GM04504 (cell line): ENCODE data around the gene PAXX.
"Not testable (repeated sequence)": the region's sequence is repeated elsewhere in the genome, so short reads cannot be mapped to it uniquely, and the experiment has no call there.

Source experiments
- DNase-seq: peaks from one replicate; pipeline ENCODE4 v3.0.0-alpha.2; 2012; ENCODE audit warnings: low read depth

The PAXX gene

GRCh38 chr9:137019891-137020683 is 27.9 kb downstream of the PAXX start:
- no peak for DNase-seq

- no peak for DNase-seq
Observed at GRCh38 chr9:137020771-137021567, 28.7 kb downstream of the PAXX start.

GRCh38 chr9:137021568-137021978 is 29.4 kb downstream of the PAXX start:
- DNase-seq: no peak

- DNase-seq: no peak
Observed at GRCh38 chr9:137021979-137022661, 29.9 kb downstream of the PAXX start.

- no peak for DNase-seq
Observed at GRCh38 chr9:137022662-137023008, 30.4 kb downstream of the PAXX start.

- DNase-seq: no peak
Observed at GRCh38 chr9:137023157-137023556, 30.9 kb downstream of the PAXX start.

GRCh38 chr9:137023583-137023991 is 31.4 kb downstream of the PAXX start:
- no peak for DNase-seq

- DNase-seq: no peak
Observed at GRCh38 chr9:137025517-137025966, 33.3 kb downstream of the PAXX start.

GRCh38 chr9:137026384-137026783 is 34.2 kb downstream of the PAXX start:
- no peak for DNase-seq

GRCh38 chr9:137026828-137027227 is 34.6 kb downstream of the PAXX start:
- DNase-seq: no peak

- DNase-seq: no peak
Observed at GRCh38 chr9:137027369-137028262, 35.4 kb downstream of the PAXX start, which contains the start of gene ABCA2. Gene ABCA2 (minus strand): TSS chr9:137028237. CDS start chr9:137028140, 97 bp downstream.

GRCh38 chr9:137028263-137029057 is 36.2 kb downstream of the PAXX start:
- no peak for DNase-seq

- no peak for DNase-seq
Observed at GRCh38 chr9:137029058-137029936, 37.1 kb downstream of the PAXX start.

- no peak for DNase-seq
Observed at GRCh38 chr9:137030006-137030405, 37.8 kb downstream of the PAXX start.

- no peak for DNase-seq
Observed at GRCh38 chr9:137030538-137031527, 38.6 kb downstream of the PAXX start.

GRCh38 chr9:137031904-137032640 is 39.9 kb downstream of the PAXX start, which contains the start of gene FUT7:
Gene FUT7 (minus strand): TSS chr9:137032088. CDS start chr9:137031991, 97 bp downstream.
- DNase-seq: no peak

- no peak for DNase-seq
Observed at GRCh38 chr9:137032858-137033257, 40.6 kb downstream of the PAXX start.

GRCh38 chr9:137033481-137033880 is 41.3 kb downstream of the PAXX start:
- not testable (repeated sequence) for DNase-seq
